CD4-positive, alpha-beta T cell treated with Interleukin-2 at 100 ng/mL for 4 hours (primary cell): ENCODE measurements around the gene HOXC4.
"Not testable (repeated sequence)": the region's sequence is repeated elsewhere in the genome, so short reads cannot be mapped to it uniquely, and the experiment has no call there.

Experiments used
- DNase-seq: peaks from one replicate; pipeline ENCODE4 v3.0.0-alpha.2; 2020; ENCODE audit warnings: low spot score

HOXC4 gene

GRCh38 chr12:54041097-54041690 is 12.4 kb upstream of the HOXC4 start:
- DNase-seq: no peak

GRCh38 chr12:54042033-54042432 is 11.6 kb upstream of the HOXC4 start:
- not testable (repeated sequence) for DNase-seq

- DNase-seq: no peak
Observed at GRCh38 chr12:54042970-54043853, 10.4 kb upstream of the HOXC4 start.

GRCh38 chr12:54044425-54045103 is 9.1 kb upstream of the HOXC4 start:
- no peak for DNase-seq

- no peak for DNase-seq
Observed at GRCh38 chr12:54045401-54045800, 8.2 kb upstream of the HOXC4 start.

GRCh38 chr12:54045868-54046521 is 7.6 kb upstream of the HOXC4 start:
- no peak for DNase-seq

- no peak for DNase-seq
Observed at GRCh38 chr12:54046809-54047159, 6.9 kb upstream of the HOXC4 start.

GRCh38 chr12:54047160-54047963 is 6.3 kb upstream of the HOXC4 start:
- no peak for DNase-seq

GRCh38 chr12:54047964-54048303 is 5.7 kb upstream of the HOXC4 start:
- no peak for DNase-seq

- DNase-seq: no peak
Observed at GRCh38 chr12:54048406-54049093, 5.1 kb upstream of the HOXC4 start.

GRCh38 chr12:54049108-54049507 is 4.5 kb upstream of the HOXC4 start:
- no peak for DNase-seq

GRCh38 chr12:54050482-54050810 is 3.2 kb upstream of the HOXC4 start:
- DNase-seq: no peak

- DNase-seq: no peak
Observed at GRCh38 chr12:54051026-54051842, 2.4 kb upstream of the HOXC4 start.

GRCh38 chr12:54051874-54052437 is 1.7 kb upstream of the HOXC4 start:
- DNase-seq: no peak

- no peak for DNase-seq
Observed at GRCh38 chr12:54052438-54053002, 1.1 kb upstream of the HOXC4 start.

- DNase-seq: peak; percentile 15
Observed at GRCh38 chr12:54053003-54053750, 458 bp upstream of the HOXC4 start.

- no peak for DNase-seq
Observed at GRCh38 chr12:54054742-54055194, 1.1 kb downstream of the HOXC4 start.

- no peak for DNase-seq
Observed at GRCh38 chr12:54055552-54055951, 1.9 kb downstream of the HOXC4 start.

- DNase-seq: no peak
Observed at GRCh38 chr12:54056110-54056509, 2.5 kb downstream of the HOXC4 start.
